ENCODE data around the gene NLRP5.

- TF ChIP-seq EZH2 (IDR thresholded peaks at IDR 0.05; ENCODE audit: insufficient read depth, poor library complexity, severe bottlenecking) (no peak), EZH2phosphoT487 (IDR thresholded peaks at IDR 0.05; ENCODE audit: insufficient read depth, low read depth) (no peak)
Observed at GRCh38 chr19:56103027-56103614, 116.5 kb downstream of the NLRP5 start.

Measured in GM23248 (cell line).